ENCODE data around the gene NUDT14.

DNA sequence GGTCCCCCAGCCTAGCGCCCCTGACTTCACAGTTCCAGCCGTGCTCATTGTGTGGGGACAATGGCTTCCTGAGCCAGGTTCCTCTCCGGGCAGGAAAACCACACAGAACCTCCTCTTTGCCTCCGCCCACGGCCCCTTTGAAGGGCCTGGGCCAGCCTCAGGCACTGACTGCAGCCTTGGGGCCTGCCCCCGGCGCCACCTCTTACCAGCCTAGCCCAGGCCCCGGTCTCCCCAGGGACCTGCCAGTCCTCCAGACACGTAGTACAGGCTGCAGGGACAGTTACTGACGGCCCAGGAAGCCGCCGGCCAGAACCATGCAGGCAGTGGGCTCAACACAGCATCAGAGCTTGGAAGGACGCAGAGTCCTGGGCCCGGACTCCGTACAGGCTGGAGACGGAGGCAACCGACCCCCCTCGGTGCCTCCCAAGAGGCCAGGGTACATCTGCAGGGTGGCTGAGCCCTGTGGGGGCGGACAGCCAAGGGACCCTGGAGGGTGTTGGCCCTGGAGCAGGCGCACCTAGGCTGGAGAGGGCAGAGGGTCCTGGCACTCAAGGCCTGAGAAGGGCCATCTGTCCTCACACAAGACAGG is 20.9 kb upstream of the NUDT14 start:
- TF ChIP-seq, protein P1, sequence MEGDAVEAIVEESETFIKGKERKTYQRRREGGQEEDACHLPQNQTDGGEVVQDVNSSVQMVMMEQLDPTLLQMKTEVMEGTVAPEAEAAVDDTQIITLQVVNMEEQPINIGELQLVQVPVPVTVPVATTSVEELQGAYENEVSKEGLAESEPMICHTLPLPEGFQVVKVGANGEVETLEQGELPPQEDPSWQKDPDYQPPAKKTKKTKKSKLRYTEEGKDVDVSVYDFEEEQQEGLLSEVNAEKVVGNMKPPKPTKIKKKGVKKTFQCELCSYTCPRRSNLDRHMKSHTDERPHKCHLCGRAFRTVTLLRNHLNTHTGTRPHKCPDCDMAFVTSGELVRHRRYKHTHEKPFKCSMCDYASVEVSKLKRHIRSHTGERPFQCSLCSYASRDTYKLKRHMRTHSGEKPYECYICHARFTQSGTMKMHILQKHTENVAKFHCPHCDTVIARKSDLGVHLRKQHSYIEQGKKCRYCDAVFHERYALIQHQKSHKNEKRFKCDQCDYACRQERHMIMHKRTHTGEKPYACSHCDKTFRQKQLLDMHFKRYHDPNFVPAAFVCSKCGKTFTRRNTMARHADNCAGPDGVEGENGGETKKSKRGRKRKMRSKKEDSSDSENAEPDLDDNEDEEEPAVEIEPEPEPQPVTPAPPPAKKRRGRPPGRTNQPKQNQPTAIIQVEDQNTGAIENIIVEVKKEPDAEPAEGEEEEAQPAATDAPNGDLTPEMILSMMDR (IDR thresholded peaks at IDR 0.05; ENCODE audit: low read depth, low read length): no peak
- peak; percentile 10 for TF ChIP-seq POLR2A (IDR thresholded peaks at IDR 0.05; ENCODE audit: extremely low read depth, insufficient read length)
- TF ChIP-seq, protein P2, sequence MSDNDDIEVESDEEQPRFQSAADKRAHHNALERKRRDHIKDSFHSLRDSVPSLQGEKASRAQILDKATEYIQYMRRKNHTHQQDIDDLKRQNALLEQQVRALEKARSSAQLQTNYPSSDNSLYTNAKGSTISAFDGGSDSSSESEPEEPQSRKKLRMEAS (IDR thresholded peaks at IDR 0.05; ENCODE audit: low read depth, low read length): peak; percentile 31; the same call in 1 of the 2 replicates

Measured in NB4 (cell line).